B cell (primary cell): Measurements from ENCODE around the gene CDCA7L. TPM values are rescaled to one million over a fixed set of nuclear protein-coding genes. Genes with fewer than 3 reads are reported as not detected.

Source experiments
- ATAC-seq: fragments of 200-7000 bp; cut with Tn5 transposase; one replicate; pipeline ENCODE4 v1.10.0; 2021; ENCODE audit warnings: low read depth, mild to moderate bottlenecking, moderate number of reproducible peaks, moderate library complexity
- CTCF ChIA-PET: fragments of 350-600 bp; sonication (Branson Sonifier 250); formaldehyde crosslinking; loops from one replicate; lab custom pipeline; 2021; ENCODE audit warnings: antibody characterized with exemption, inconsistent platforms; lab: Charles Lee
- POLR2A ChIA-PET: fragments of 350-600 bp; sonication (Branson Sonifier 250); formaldehyde crosslinking; loops from one replicate; lab custom pipeline; 2021; ENCODE audit warnings: antibody characterized with exemption; lab: Charles Lee
- DNase-seq: peaks from one replicate; pipeline ENCODE4 v3.0.0; 2013
- H2AFZ ChIP-seq: 2 replicates; pipeline ENCODE4 v1.6.1; 2012; ENCODE audit warnings: mild to moderate bottlenecking, low read depth, low read length; ENCODE audit not compliant: insufficient read depth, poor library complexity, severe bottlenecking
- H3K27ac ChIP-seq, 2 donors: 1 replicate in 1 of 2; 2 replicates in 1 of 2; pipeline ENCODE4 v1.5.1; 2012 to 2013; ENCODE audit warnings: low read length in 2 of 2, mild to moderate bottlenecking in 2 of 2, moderate library complexity in 1 of 2
- H3K27me3 ChIP-seq, 4 experiments: fragments of 200-600 bp in 1 of 4; sonication (generic) in 1 of 4; replicated peaks in 1 of 4; 1 replicate in 2 of 4; 2 replicates in 2 of 4; pipeline versions ENCODE4 v1.6.1 to v1.7.0; 2013 to 2016; ENCODE audit warnings: low read length in 3 of 4, mild to moderate bottlenecking in 2 of 4, mixed read lengths in 1 of 4, moderate library complexity in 1 of 4; ENCODE audit not compliant: insufficient read depth in 4 of 4, control insufficient read depth in 3 of 4; ENCODE audit errors: control extremely low read depth in 1 of 4
- H3K36me3 ChIP-seq, 2 experiments: replicated peaks in 1 of 2; 1 replicate in 1 of 2; 2 replicates in 1 of 2; pipeline versions ENCODE4 v1.6.1 to v1.7.1; 2013; ENCODE audit warnings: low read length in 1 of 2; ENCODE audit not compliant: insufficient read depth in 2 of 2, control insufficient read depth in 1 of 2; ENCODE audit errors: control extremely low read depth in 1 of 2, extremely low read depth in 1 of 2
- H3K4me1 ChIP-seq, 2 donors: fragments of 200-600 bp in 1 of 2; sonication (generic) in 1 of 2; 1 replicate in 1 of 2; 2 replicates in 1 of 2; pipeline versions ENCODE4 v1.5.1 to v1.6.1; 2013 to 2017; ENCODE audit warnings: low read length in 2 of 2; ENCODE audit not compliant: control insufficient read depth in 2 of 2, insufficient read depth in 2 of 2
- H3K4me2 ChIP-seq: replicated peaks from 2 replicates; pipeline ENCODE3; 2012; ENCODE audit warnings: mild to moderate bottlenecking, low read depth, low read length; ENCODE audit not compliant: poor library complexity, severe bottlenecking
- H3K4me3 ChIP-seq, 5 experiments: fragments of 200-600 bp in 1 of 5; sonication (generic) in 1 of 5; 1 replicate in 3 of 5; 2 replicates in 2 of 5; pipeline versions ENCODE4 v1.5.1 to v1.7.0; 2011 to 2016; ENCODE audit warnings: low read length in 4 of 5, mild to moderate bottlenecking in 4 of 5, low read depth in 2 of 5, control low read depth in 1 of 5, moderate library complexity in 1 of 5; ENCODE audit not compliant: insufficient read depth in 1 of 5; ENCODE audit errors: control extremely low read depth in 1 of 5, extremely low read depth in 1 of 5
- H3K79me2 ChIP-seq: fragments of 200-600 bp; sonication (generic); one replicate; pipeline ENCODE4 v1.6.0; 2016; ENCODE audit warnings: low read length; ENCODE audit not compliant: control insufficient read depth, insufficient read depth
- H3K9ac ChIP-seq: fragments of 200-600 bp; sonication (generic); 2 replicates; pipeline ENCODE4 v1.6.1; 2017; ENCODE audit warnings: mild to moderate bottlenecking, low read length, moderate library complexity
- H3K9me3 ChIP-seq, 3 donors: one replicate each; pipeline versions ENCODE4 v1.6.1 to v1.7.1; 2013; ENCODE audit warnings: low read length in 2 of 3; ENCODE audit not compliant: control insufficient read depth in 2 of 3, insufficient read depth in 1 of 3; ENCODE audit errors: control extremely low read depth in 1 of 3
- H4K20me1 ChIP-seq: 2 replicates; pipeline ENCODE4 v1.6.0; 2012; ENCODE audit warnings: mild to moderate bottlenecking, low read length; ENCODE audit not compliant: insufficient read depth, control insufficient read depth, poor library complexity, severe bottlenecking
- H3K27ac Mint-ChIP-seq: one replicate; pipeline ENCODE4 v1.8.0; 2021; ENCODE audit warnings: mixed read lengths
- H3K27me3 Mint-ChIP-seq: one replicate; pipeline ENCODE4 v1.8.0; 2021; ENCODE audit warnings: mixed read lengths
- H3K4me1 Mint-ChIP-seq: one replicate; pipeline ENCODE4 v1.8.0; 2021; ENCODE audit warnings: mixed read lengths
- H3K4me3 Mint-ChIP-seq: one replicate; pipeline ENCODE4 v1.8.0; 2021; ENCODE audit warnings: mixed read lengths
- H3K9me3 Mint-ChIP-seq: one replicate; pipeline ENCODE4 v1.8.0; 2022; ENCODE audit warnings: mixed read lengths; ENCODE audit not compliant: insufficient read depth
- WGBS: methylation state at CpG from one replicate; pipeline ENCODE4 v1.1.5; 2013; ENCODE audit warnings: missing lambda C conversion rate; ENCODE audit not compliant: insufficient coverage; 5-methylcytosine and 5-hydroxymethylcytosine counted together
- intact Hi-C: fragments of 100-400 bp; cut with micrococcal nuclease; formaldehyde crosslinking; loops from one replicate; pipeline ENCODE4 v1.10.0; 2022
- polyA plus RNA-seq: library from polyadenylated mRNA; depleted of rRNA; stranded (reverse); fragments of >200 nt; gene quantifications from 2 replicates; pipeline ENCODE4 v1.2.3, GENCODE V29; 2012
- total RNA-seq, 2 donors: library from RNA; stranded (reverse); fragments of 120-200 nt in 1 of 2; gene quantifications; 1 replicate in 1 of 2; 2 replicates in 1 of 2; pipeline versions ENCODE4 v1.2.3 to v1.2.4, GENCODE V29; 2013 to 2022
- TF ChIP-seq, protein P1 (sequence below): fragments of 200-600 bp; IDR thresholded peaks from one replicate; pipeline ENCODE4 v1.8.0; 2022; ENCODE audit warnings: antibody characterized with exemption, mild to moderate bottlenecking

CDCA7L gene
- total and polyA plus RNA-seq, 2 donors (not counting 1 experiment from before 2014, with no cell fraction given): 84.0 to 129 TPM

DNA sequence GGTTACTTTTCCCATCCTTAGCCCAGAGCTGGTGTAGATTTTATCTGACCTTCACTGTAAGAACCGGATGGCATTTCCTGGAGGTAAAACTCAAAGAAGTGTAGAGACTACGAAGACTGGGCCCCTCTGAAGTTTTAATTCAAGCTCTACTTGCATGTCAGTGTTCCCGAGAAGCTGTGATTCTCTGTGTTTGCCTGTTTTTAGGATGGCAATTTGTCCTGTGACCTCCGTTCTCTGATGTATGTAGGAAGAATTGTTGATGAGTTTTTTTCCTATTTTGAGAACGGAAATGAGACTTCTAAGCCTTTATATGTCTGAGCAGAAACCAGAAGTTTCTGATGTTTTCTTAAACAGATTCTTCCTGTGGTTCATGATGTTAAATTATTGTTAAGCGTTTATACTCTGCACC, 94.1 kb downstream of the CDCA7L start:
- peaks cover 8% of the 10 kb centered on the region for H3K4me1 Mint-ChIP-seq
- Histone ChIP-seq H3K27me3 (no peaks in the 10 kb centered on the region), H3K36me3 (no peaks in the 10 kb centered on the region), H3K9me3 (peaks cover 0 to 8% (median 0%) of the 10 kb centered on the region in 3 donors), H4K20me1 (no peaks in the 10 kb centered on the region), H3K9ac (no peak overlapping the region), H3K79me2 (no peaks in the 10 kb centered on the region), H2AFZ (no peak overlapping the region), H3K27ac (no peak overlapping the region), H3K4me2 (peak overlapping the region; percentile 11), H3K4me1 (peaks cover 5 to 6% of the 10 kb centered on the region in 2 donors), H3K4me3 (no peak overlapping the region)
- intact Hi-C loops: no loop called here
- ChIA-PET POLR2A (no interaction called here), CTCF (no interaction called here)
- ATAC-seq (no peak), DNase-seq (no peak)
- TF ChIP-seq, protein P1, sequence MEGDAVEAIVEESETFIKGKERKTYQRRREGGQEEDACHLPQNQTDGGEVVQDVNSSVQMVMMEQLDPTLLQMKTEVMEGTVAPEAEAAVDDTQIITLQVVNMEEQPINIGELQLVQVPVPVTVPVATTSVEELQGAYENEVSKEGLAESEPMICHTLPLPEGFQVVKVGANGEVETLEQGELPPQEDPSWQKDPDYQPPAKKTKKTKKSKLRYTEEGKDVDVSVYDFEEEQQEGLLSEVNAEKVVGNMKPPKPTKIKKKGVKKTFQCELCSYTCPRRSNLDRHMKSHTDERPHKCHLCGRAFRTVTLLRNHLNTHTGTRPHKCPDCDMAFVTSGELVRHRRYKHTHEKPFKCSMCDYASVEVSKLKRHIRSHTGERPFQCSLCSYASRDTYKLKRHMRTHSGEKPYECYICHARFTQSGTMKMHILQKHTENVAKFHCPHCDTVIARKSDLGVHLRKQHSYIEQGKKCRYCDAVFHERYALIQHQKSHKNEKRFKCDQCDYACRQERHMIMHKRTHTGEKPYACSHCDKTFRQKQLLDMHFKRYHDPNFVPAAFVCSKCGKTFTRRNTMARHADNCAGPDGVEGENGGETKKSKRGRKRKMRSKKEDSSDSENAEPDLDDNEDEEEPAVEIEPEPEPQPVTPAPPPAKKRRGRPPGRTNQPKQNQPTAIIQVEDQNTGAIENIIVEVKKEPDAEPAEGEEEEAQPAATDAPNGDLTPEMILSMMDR: no peak
- WGBS: 67% methylated on average over 4 of the region's 6 CpGs
- H3K27ac Mint-ChIP-seq: no peak overlapping the region
- no peaks in the 10 kb centered on the region for H3K9me3 Mint-ChIP-seq
- H3K4me3 Mint-ChIP-seq: no peak overlapping the region
- peaks cover 7% of the 10 kb centered on the region for H3K27me3 Mint-ChIP-seq
